Measurements from ENCODE around the gene SLC34A1.
A peak's percentile ranks its signal among the peaks of the same experiment; 100 is the strongest.

Gene SLC34A1

GRCh38 chr5:177373806-177374205, 10.4 kb upstream of the SLC34A1 start:
- Histone ChIP-seq H3K9me3 (ENCODE audit: control insufficient read depth, insufficient read depth, low read depth, low read length) (no peaks in the 10 kb centered on the region), H3K27ac (ENCODE audit: extremely low read depth, low read depth, low read length) (no peak overlapping the region), H3K4me1 (ENCODE audit: control insufficient read depth, insufficient read depth, low read length) (peaks cover 6% of the 10 kb centered on the region; the same call in 1 of the 2 replicates), H3K4me3 (ENCODE audit: low read depth, low read length) (no peak overlapping the region), H3K36me3 (ENCODE audit: control insufficient read depth in 2 of 2, insufficient read depth in 1 of 2, low read length in 2 of 2) (peaks cover 0 to 5% of the 10 kb centered on the region in 2 experiments; a peak in 1 of 3 replicates)
- TF ChIP-seq ZNF548 (tag by site-specific recombination; IDR thresholded peaks at IDR 0.05): no peak
- TF ChIP-seq SP2 (tag by site-specific recombination; IDR thresholded peaks at IDR 0.05): peak; percentile 25
- peak; percentile 85 for TF ChIP-seq PRDM10 (tag by site-specific recombination; IDR thresholded peaks at IDR 0.05)
- ChIA-PET POLR2A (no interaction called here), CTCF (interaction anchor here (1.3 to 6.1 kb wide), 3 partner anchors 10 to 29 kb away, joined by 4 to 65 read pairs (median 63); partner anchors contain the start of genes PFN3 and SLC34A1)

- TF ChIP-seq TSHZ1 (tag by site-specific recombination; IDR thresholded peaks at IDR 0.05; ENCODE audit: borderline replicate concordance): no peak
- no peak for TF ChIP-seq MYNN (tag by site-specific recombination; IDR thresholded peaks at IDR 0.05; ENCODE audit: borderline replicate concordance)
- no peak for TF ChIP-seq ZBTB48 (tag by site-specific recombination; IDR thresholded peaks at IDR 0.05)
- TF ChIP-seq GLI2 (tag by site-specific recombination; IDR thresholded peaks at IDR 0.05; ENCODE audit: borderline replicate concordance, low read depth): no peak
- TF ChIP-seq ZBTB6 (tag by site-specific recombination; IDR thresholded peaks at IDR 0.05): no peak
- TF ChIP-seq GLIS1 (tag by site-specific recombination; IDR thresholded peaks at IDR 0.05): no peak
- no peak for TF ChIP-seq ZNF704 (tag by site-specific recombination; IDR thresholded peaks at IDR 0.05)
- no peak for TF ChIP-seq ZNF660 (tag by site-specific recombination; IDR thresholded peaks at IDR 0.05)
- no peak for TF ChIP-seq ZNF664 (tag by site-specific recombination; IDR thresholded peaks at IDR 0.05)
- TF ChIP-seq MZF1 (tag by site-specific recombination; IDR thresholded peaks at IDR 0.05; ENCODE audit: borderline replicate concordance): no peak
- TF ChIP-seq ZNF514 (tag by site-specific recombination; IDR thresholded peaks at IDR 0.05): no peak
- TF ChIP-seq ZNF112 (tag by site-specific recombination; IDR thresholded peaks at IDR 0.05): no peak
- no peak for TF ChIP-seq ZNF580 (tag by site-specific recombination; IDR thresholded peaks at IDR 0.05)
- TF ChIP-seq ZNF404 (tag by site-specific recombination; IDR thresholded peaks at IDR 0.05): no peak
- TF ChIP-seq ZNF292 (tag by site-specific recombination; IDR thresholded peaks at IDR 0.05; ENCODE audit: borderline replicate concordance, low read depth): no peak
- TF ChIP-seq ZNF510 (tag by site-specific recombination; IDR thresholded peaks at IDR 0.05; ENCODE audit: insufficient replicate concordance): no peak
- TF ChIP-seq ZNF670 (tag by site-specific recombination; IDR thresholded peaks at IDR 0.05; ENCODE audit: low read depth): no peak
- ChIA-PET POLR2A (no interaction called here), CTCF (interaction anchor here (1.3 to 6.1 kb wide), 3 partner anchors 9 to 29 kb away, joined by 4 to 65 read pairs (median 63); partner anchors contain the start of genes PFN3 and SLC34A1)
- peaks cover 0 to 5% of the 10 kb centered on the region in 2 experiments; a peak in 1 of 3 replicates for H3K36me3 ChIP-seq (ENCODE audit: control insufficient read depth in 2 of 2, insufficient read depth in 1 of 2, low read length in 2 of 2)
- H3K4me1 ChIP-seq (ENCODE audit: control insufficient read depth, insufficient read depth, low read length): peaks cover 6% of the 10 kb centered on the region; the same call in 1 of the 2 replicates
- no peaks in the 10 kb centered on the region for H3K9me3 ChIP-seq (ENCODE audit: control insufficient read depth, insufficient read depth, low read depth, low read length)
- no peak overlapping the region for H3K4me3 ChIP-seq (ENCODE audit: low read depth, low read length)
- no peak overlapping the region for H3K27ac ChIP-seq (ENCODE audit: extremely low read depth, low read depth, low read length)
Measured at GRCh38 chr5:177374211-177374610, 10.0 kb upstream of the SLC34A1 start.

All from HEK293 (cell line).